Measurements from ENCODE around the gene LGALS7.
"Not testable (repeated sequence)": the region's sequence is repeated elsewhere in the genome, so short reads cannot be mapped to it uniquely, and the experiment has no call there.

The LGALS7 gene

DNA sequence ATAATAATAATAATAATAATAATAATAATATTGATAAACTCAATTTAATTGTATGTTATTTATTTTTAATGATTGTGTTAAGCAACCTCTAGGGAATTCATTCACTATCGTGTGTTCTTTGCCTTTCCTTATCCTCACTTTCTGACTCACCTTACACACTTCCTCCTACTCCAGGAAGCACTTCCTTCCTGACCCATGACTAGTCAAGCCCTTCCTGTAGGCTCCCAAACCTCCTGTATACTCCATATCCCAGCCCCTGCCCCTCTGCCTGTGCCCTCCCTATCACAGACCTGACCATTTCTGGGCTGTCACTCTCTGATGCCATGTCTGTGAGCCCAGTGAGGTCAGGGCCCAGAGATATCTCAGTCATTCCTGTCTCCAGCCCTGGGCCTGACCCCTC is 31.9 kb upstream of the LGALS7 start:
- H3K4me3 ChIP-seq (ENCODE audit: low read depth, low read length) = no peak overlapping the region
- DNase-seq (ENCODE audit: low read depth) = no peak
- TF ChIP-seq, protein P1, sequence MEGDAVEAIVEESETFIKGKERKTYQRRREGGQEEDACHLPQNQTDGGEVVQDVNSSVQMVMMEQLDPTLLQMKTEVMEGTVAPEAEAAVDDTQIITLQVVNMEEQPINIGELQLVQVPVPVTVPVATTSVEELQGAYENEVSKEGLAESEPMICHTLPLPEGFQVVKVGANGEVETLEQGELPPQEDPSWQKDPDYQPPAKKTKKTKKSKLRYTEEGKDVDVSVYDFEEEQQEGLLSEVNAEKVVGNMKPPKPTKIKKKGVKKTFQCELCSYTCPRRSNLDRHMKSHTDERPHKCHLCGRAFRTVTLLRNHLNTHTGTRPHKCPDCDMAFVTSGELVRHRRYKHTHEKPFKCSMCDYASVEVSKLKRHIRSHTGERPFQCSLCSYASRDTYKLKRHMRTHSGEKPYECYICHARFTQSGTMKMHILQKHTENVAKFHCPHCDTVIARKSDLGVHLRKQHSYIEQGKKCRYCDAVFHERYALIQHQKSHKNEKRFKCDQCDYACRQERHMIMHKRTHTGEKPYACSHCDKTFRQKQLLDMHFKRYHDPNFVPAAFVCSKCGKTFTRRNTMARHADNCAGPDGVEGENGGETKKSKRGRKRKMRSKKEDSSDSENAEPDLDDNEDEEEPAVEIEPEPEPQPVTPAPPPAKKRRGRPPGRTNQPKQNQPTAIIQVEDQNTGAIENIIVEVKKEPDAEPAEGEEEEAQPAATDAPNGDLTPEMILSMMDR (IDR thresholded peaks at IDR 0.05; ENCODE audit: control insufficient read depth, extremely low read depth, insufficient read depth) = no peak

DNA sequence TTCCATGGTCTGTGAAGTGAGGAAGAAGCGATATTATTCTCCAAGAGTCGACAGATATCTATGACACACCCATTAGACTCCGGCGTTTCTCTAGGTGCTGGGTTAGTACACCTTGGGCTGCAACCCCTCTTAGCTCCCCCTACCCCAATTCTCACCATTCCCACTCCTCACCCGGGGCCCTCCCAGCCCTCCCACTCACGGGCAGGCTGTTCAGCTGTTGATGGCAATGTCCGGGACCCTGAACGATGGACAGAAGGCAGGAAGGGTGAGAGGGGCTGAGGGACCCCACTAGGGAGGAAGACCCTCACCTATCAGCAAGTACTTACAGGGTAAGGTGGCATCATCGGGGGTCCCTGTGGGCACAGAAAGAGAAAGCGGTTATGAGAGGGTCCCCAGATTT is 30.2 kb upstream of the LGALS7 start:
- no peak for DNase-seq (ENCODE audit: low read depth)
- no peak overlapping the region for H3K4me3 ChIP-seq (ENCODE audit: low read depth, low read length)
- TF ChIP-seq, protein P1 (IDR thresholded peaks at IDR 0.05; ENCODE audit: control insufficient read depth, extremely low read depth, insufficient read depth) = no peak

DNA sequence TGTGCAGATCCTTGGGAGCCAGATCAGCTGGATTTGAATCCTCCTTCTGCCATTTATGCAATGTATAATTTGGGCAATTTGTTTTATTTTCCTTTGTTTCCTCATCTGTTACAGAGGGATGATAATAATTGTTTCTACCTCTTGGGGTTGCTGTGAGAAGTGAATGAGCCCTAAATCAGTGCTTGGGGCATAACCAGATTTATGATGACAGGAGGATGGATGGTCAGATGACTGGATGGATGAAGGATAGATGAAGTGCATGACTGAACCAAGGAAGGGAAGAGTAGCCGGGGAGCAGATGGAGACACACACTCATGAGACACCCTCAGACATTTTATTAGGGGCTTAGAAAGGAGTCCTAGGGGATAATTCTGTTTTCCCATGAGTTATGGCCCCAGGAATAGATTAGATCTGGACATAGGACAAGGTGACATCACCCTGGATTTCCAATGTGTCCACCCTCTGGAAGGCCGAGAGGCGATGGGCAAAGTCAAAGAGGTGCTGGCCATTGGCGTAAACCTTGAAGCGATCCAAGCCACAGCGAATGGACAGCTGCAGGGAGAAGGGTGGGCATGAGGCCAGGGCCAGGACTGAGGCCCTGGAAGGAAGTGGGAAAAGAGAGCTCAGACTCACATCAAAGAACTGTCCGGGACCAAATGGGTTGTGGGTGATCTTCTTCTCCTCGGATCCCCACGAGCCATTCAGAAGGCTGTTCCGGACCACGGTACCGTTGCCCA is 28.2 kb upstream of the LGALS7 start:
- DNase-seq (ENCODE audit: low read depth) = no peak
- TF ChIP-seq, protein P1 (IDR thresholded peaks at IDR 0.05; ENCODE audit: control insufficient read depth, extremely low read depth, insufficient read depth) = no peak
- no peak overlapping the region for H3K4me3 ChIP-seq (ENCODE audit: low read depth, low read length)

DNA sequence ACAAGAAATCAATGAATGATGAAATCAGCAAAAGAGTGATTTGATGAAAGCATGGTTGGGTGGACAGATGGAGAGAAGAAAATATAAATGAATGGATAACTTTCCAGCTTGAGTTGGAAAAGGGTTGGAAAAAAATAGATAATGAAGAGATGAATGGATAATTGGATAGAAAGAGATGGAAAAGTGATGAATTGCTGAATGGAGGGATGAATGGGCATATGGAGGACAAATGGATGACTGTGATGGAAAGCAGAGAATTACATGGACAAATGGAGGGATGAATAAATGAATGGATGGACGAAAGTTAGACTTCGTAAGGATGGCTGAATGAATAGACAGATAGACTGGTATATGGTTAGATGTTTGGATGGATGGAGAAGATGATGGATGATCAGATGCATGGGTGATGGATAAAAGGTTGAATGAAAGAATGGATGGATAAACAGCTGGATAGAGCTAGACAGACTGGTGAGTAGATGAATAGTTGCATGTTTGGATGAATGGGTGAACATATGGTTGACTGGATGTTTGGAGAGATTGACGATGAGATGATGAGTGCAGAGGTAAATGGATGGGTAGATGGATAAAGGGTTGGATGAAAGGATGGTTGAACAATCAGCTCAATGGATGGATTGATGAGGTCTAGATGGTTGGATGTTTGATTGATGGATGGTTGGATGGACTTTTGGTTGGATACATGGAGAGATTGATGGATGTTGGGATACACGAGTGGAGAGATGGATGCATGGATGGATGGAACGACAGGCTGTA is 27.4 kb upstream of the LGALS7 start:
- H3K4me3 ChIP-seq (ENCODE audit: low read depth, low read length) = no peak overlapping the region
- TF ChIP-seq, protein P1 (IDR thresholded peaks at IDR 0.05; ENCODE audit: control insufficient read depth, extremely low read depth, insufficient read depth) = no peak
- DNase-seq (ENCODE audit: low read depth) = no peak

DNA sequence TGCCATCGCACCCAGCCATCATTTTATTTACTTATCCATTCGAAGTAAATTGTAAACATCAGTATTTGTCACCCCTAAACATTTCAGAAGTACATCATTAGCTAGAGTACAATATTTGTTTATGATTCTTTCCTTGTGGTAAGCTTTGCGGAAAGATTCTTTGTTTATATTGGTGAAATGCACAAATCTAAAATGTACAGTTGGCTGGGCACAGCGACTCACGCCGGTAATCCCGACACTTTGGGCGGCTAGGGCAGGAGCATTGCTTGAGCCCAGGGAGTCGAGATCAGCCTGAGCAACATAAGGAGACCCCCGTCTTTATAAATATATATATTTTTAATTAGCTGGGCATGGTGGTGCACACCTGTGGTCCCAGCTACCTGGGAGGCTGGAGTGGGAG is 25.8 kb upstream of the LGALS7 start:
- no peak overlapping the region for H3K4me3 ChIP-seq (ENCODE audit: low read depth, low read length)
- DNase-seq (ENCODE audit: low read depth) = no peak
- TF ChIP-seq, protein P1 (IDR thresholded peaks at IDR 0.05; ENCODE audit: control insufficient read depth, extremely low read depth, insufficient read depth) = no peak

DNA sequence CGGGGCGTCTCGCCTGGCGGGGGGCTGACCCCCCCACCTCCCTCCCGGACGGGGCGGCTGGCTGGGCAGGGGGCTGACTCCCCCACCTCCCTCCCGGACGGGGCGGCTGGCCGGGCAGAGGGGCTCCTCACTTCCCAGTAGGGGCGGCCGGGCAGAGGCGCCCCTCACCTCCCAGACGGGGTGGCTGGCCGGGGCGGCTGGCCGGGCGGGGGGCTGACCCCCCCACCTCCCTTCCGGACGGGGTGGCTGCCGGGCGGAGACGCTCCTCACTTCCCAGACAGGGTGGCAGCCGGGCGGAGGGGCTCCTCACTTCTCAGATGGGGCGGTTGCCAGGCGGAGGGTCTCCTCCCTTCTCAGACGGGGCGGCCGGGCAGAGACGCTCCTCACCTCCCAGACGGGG is 24.5 kb upstream of the LGALS7 start:
- not testable (repeated sequence) for H3K4me3 ChIP-seq (ENCODE audit: low read depth, low read length); DNase-seq (ENCODE audit: low read depth)

DNA sequence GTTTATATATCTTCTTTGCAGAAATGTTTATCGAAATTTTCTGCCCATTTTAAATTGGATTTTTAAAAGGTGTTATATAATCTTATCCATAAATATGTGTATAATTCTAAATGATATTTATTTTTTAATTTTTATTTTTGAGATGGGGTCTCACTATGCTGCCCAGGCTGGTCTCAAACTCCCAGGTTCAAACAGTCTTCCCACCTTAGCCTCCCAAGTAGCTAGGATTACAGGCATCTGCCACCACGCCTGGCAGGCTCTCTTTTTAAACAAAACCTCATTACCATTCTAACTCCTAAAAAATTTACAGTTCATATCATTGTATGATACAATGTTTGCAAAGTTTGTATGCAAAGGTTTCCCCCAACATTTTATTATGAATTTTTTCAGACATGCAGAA is 22.8 kb upstream of the LGALS7 start:
- no peak for DNase-seq (ENCODE audit: low read depth)
- TF ChIP-seq, protein P1 (IDR thresholded peaks at IDR 0.05; ENCODE audit: control insufficient read depth, extremely low read depth, insufficient read depth) = no peak
- no peak overlapping the region for H3K4me3 ChIP-seq (ENCODE audit: low read depth, low read length)
